Panc1 (cell line): ENCODE results near the gene NOS2. TPM values are rescaled to one million over a fixed set of nuclear protein-coding genes. Genes with fewer than 3 reads are reported as not detected.

Source experiments
- ATAC-seq: fragments of 200-7000 bp; cut with Tn5 transposase; 2 replicates; pipeline ENCODE4 v1.9.1; 2020; ENCODE audit warnings: mild to moderate bottlenecking, moderate library complexity
- BruUV-seq: library from RNA; stranded (reverse); fragments of 400-500 nt; replicated peaks from 2 replicates; lab custom pipeline; 2021; lab: Mats Ljungman, UMichigan
- CTCF ChIA-PET: fragments of 300-600 bp; sonication (Branson Sonifier 250); formaldehyde crosslinking; loops from one replicate; lab custom pipeline; 2022; ENCODE audit warnings: antibody characterized with exemption; lab: Charles Lee
- POLR2A ChIA-PET: fragments of 300-600 bp; sonication (Branson Sonifier 250); formaldehyde crosslinking; loops from one replicate; lab custom pipeline; 2022; ENCODE audit warnings: antibody characterized with exemption; lab: Charles Lee
- DNase-seq: peaks from one replicate; pipeline ENCODE4 v3.0.0-alpha.2; 2010; ENCODE audit warnings: low read depth, low spot score
- H3K27ac ChIP-seq: 2 replicates; pipeline ENCODE4 v1.5.1; 2011; ENCODE audit warnings: mild to moderate bottlenecking, low read length, inconsistent platforms
- H3K27me3 ChIP-seq: fragments of 200-500 bp; sonication (Bioruptor generic); 2 replicates; pipeline ENCODE4 v1.6.0; 2014; ENCODE audit warnings: low read length, inconsistent platforms; ENCODE audit not compliant: control insufficient read depth, insufficient read depth
- H3K36me3 ChIP-seq: fragments of 200-500 bp; sonication (Bioruptor generic); 2 replicates; pipeline ENCODE4 v1.5.1; 2014; ENCODE audit warnings: inconsistent platforms, mild to moderate bottlenecking, low read length, moderate library complexity; ENCODE audit not compliant: control insufficient read depth, insufficient read depth
- H3K4me1 ChIP-seq: 2 replicates; pipeline ENCODE4 v1.5.1; 2011; ENCODE audit warnings: inconsistent platforms, mild to moderate bottlenecking, low read length, moderate library complexity; ENCODE audit not compliant: control insufficient read depth, insufficient read depth
- H3K4me3 ChIP-seq, 2 experiments: 2 replicates each; pipeline ENCODE4 v1.5.1; 2011 to 2012; ENCODE audit warnings: low read depth in 2 of 2, low read length in 2 of 2, mild to moderate bottlenecking in 2 of 2, inconsistent platforms in 1 of 2, moderate library complexity in 1 of 2
- H3K9me3 ChIP-seq: fragments of 200-500 bp; sonication (Bioruptor generic); 2 replicates; pipeline ENCODE4 v1.5.1; 2014; ENCODE audit warnings: low read depth, mild to moderate bottlenecking, inconsistent platforms, low read length, moderate library complexity; ENCODE audit not compliant: control insufficient read depth, insufficient read depth
- CTCF ChIP-seq: fragments of 450-650 bp; IDR thresholded peaks from 2 replicates; pipeline ENCODE4 v1.5.1; 2017; ENCODE audit warnings: mild to moderate bottlenecking
- POLR2AphosphoS5 ChIP-seq: IDR thresholded peaks from 2 replicates; pipeline ENCODE4 v1.6.1; 2012; ENCODE audit warnings: mild to moderate bottlenecking, low read depth, low read length, moderate library complexity
- REST ChIP-seq, 2 experiments: IDR thresholded peaks; 2 replicates each; pipeline ENCODE4 v1.6.1; 2011 to 2012; ENCODE audit warnings: low read depth in 2 of 2, control low read depth in 1 of 2, low read length in 1 of 2, mild to moderate bottlenecking in 1 of 2, moderate library complexity in 1 of 2; ENCODE audit not compliant: insufficient read depth in 1 of 2
- SIN3A ChIP-seq: IDR thresholded peaks from 2 replicates; pipeline ENCODE4 v1.6.1; 2012; ENCODE audit warnings: low read depth, mild to moderate bottlenecking, low read length, moderate library complexity, borderline replicate concordance; ENCODE audit not compliant: insufficient read depth
- TCF7L2 ChIP-seq: IDR thresholded peaks from 2 replicates; pipeline ENCODE4 v1.6.1; 2011; ENCODE audit warnings: mild to moderate bottlenecking, low read depth, low read length, inconsistent platforms
- in situ Hi-C: cut with HindIII; loops from 2 replicates; pipeline ENCODE4 v1.10.0; 2016; ENCODE audit warnings: low sequenced_read_pairs, low pct_unique_long_range_greater_than_20kb
- intact Hi-C: fragments of 100-400 bp; cut with micrococcal nuclease; formaldehyde crosslinking; loops from one replicate; pipeline ENCODE4 v1.10.0; 2022; ENCODE audit not compliant: unreplicated experiment
- total RNA-seq: library from RNA; stranded (reverse); gene quantifications from one replicate; pipeline ENCODE4 v1.2.1, GENCODE V29; 2021; ENCODE audit not compliant: unreplicated experiment

NOS2 gene
- total RNA-seq, 1 experiment from 2014 or later: 0.08 TPM

- H3K27ac ChIP-seq: no peak overlapping the region
- ChIA-PET CTCF (interaction anchor here (0.5 to 0.6 kb wide), 2 partner anchors 118 to 981 kb away, joined by 6 to 7 read pairs; no protein-coding TSS in a partner anchor), POLR2A (no interaction called here)
- no peaks in the 10 kb centered on the region for H3K27me3 ChIP-seq
- no peaks in the 10 kb centered on the region for H3K4me1 ChIP-seq
- ATAC-seq (no peak), DNase-seq (no peak)
- no TSS peak for BruUV-seq
- in situ Hi-C loops (no loop called here), intact Hi-C loops (no loop called here)
- H3K9me3 ChIP-seq: no peaks in the 10 kb centered on the region
- TF ChIP-seq REST (IDR thresholded peaks at IDR 0.05; ENCODE audit: insufficient read depth in 1 of 2, low read depth in 2 of 2, low read length in 1 of 2): no peak
- TF ChIP-seq SIN3A: no peak
- TF ChIP-seq POLR2AphosphoS5: no peak
- no peak for TF ChIP-seq TCF7L2
- no peak for TF ChIP-seq CTCF
- no peaks in the 10 kb centered on the region for H3K36me3 ChIP-seq
- H3K4me3 ChIP-seq: no peak overlapping the region
Measured at GRCh38 chr17:27748360-27748825, 51.9 kb downstream of the NOS2 start.

GRCh38 chr17:27747462-27748359, 52.6 kb downstream of the NOS2 start:
- CTCF ChIA-PET: interaction anchor here (0.6 kb wide), 1 partner anchor 118 kb away, joined by 7 read pairs; no protein-coding TSS in a partner anchor
- H3K27me3 ChIP-seq: no peaks in the 10 kb centered on the region
- DNase-seq (no peak), ATAC-seq (no peak)
- H3K36me3 ChIP-seq: no peaks in the 10 kb centered on the region
- no peaks in the 10 kb centered on the region for H3K9me3 ChIP-seq
- intact Hi-C loops: no loop called here
- H3K4me3 ChIP-seq: no peak overlapping the region
- BruUV-seq: no TSS peak
- no peaks in the 10 kb centered on the region for H3K4me1 ChIP-seq
- TF ChIP-seq REST (IDR thresholded peaks at IDR 0.05; ENCODE audit: insufficient read depth in 1 of 2, low read depth in 2 of 2, low read length in 1 of 2) (no peak), POLR2AphosphoS5 (no peak), CTCF (no peak; the same call in 1 of the 2 replicates), TCF7L2 (no peak)
- H3K27ac ChIP-seq: no peak overlapping the region
- POLR2A ChIA-PET: no interaction called here
- in situ Hi-C loops: no loop called here
